OCI-LY3 (cell line): Measurements from ENCODE around the gene R3HDM1.

Source experiments
- CTCF ChIP-seq: fragments of 200-600, 300-600 bp; sonication (generic); IDR thresholded peaks from 2 replicates; pipeline ENCODE4 v1.5.1; 2014; ENCODE audit warnings: antibody characterized with exemption, low read length, low read depth
- EZH2phosphoT487 ChIP-seq: fragments of 200-600 bp; shearing (Covaris generic); IDR thresholded peaks from 2 replicates; pipeline ENCODE4 v1.6.1; 2018; ENCODE audit warnings: antibody characterized with exemption, mixed run types, low read depth

GRCh38 chr2:135773319-135773718 is 242.0 kb downstream of the R3HDM1 start:
- TF ChIP-seq CTCF (no peak), EZH2phosphoT487 (no peak)
